ENCODE results near the gene TIPRL. TPM values are rescaled to one million over a fixed set of nuclear protein-coding genes. Genes with fewer than 3 reads are reported as not detected.

TIPRL gene
- total RNA-seq, 2 experiments from 2014 or later, result 36.0 to 54.3 TPM

DNA sequence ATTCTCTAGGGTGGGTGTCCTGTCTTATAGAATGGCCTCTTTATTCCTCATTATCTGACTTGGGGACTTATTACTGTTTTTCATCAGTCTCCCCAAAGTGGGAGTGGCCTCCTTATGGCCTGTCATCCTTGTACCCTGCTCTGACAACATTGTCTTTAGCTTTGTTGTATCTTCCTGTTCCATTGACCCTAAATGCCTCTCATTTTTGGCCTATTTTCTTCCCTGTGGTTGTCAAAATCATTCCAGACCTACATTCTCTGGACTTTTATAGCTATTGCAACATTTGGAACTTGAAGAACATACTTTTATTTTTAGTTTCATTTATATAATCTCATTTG lies 56.8 kb downstream of the TIPRL start:
- TF ChIP-seq, protein P1, sequence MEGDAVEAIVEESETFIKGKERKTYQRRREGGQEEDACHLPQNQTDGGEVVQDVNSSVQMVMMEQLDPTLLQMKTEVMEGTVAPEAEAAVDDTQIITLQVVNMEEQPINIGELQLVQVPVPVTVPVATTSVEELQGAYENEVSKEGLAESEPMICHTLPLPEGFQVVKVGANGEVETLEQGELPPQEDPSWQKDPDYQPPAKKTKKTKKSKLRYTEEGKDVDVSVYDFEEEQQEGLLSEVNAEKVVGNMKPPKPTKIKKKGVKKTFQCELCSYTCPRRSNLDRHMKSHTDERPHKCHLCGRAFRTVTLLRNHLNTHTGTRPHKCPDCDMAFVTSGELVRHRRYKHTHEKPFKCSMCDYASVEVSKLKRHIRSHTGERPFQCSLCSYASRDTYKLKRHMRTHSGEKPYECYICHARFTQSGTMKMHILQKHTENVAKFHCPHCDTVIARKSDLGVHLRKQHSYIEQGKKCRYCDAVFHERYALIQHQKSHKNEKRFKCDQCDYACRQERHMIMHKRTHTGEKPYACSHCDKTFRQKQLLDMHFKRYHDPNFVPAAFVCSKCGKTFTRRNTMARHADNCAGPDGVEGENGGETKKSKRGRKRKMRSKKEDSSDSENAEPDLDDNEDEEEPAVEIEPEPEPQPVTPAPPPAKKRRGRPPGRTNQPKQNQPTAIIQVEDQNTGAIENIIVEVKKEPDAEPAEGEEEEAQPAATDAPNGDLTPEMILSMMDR (conservative IDR thresholded peaks at IDR 0.05; ENCODE audit: low read length), result peak; percentile 51; the same call in 1 of the 2 replicates
- no peak for TF ChIP-seq EZH2phosphoT487 (IDR thresholded peaks at IDR 0.05; ENCODE audit: borderline replicate concordance, low read depth, low read length)
- no TSS peak for BruUV-seq (replicated peaks)
- peaks cover 11% of the 10 kb centered on the region; the same call in 1 of the 2 replicates for H3K79me2 ChIP-seq (ENCODE audit: insufficient read depth, low read depth, low read length)
- H3K27ac ChIP-seq (ENCODE audit: low read depth, low read length, poor library complexity, severe bottlenecking), result no peak overlapping the region
- no peak for DNase-seq (ENCODE audit: low spot score)
- peaks cover 98% of the 10 kb centered on the region for H3K36me3 ChIP-seq (ENCODE audit: insufficient read depth, low read length)
- H4K20me1 ChIP-seq (ENCODE audit: insufficient read depth, low read length), result no peaks in the 10 kb centered on the region
- ChIA-PET CTCF (ENCODE audit: unreplicated experiment) (interaction anchor here (1.8 kb wide), 1 partner anchor 10 kb away, joined by 8 read pairs; the partner anchor contains the start of gene SFT2D2), POLR2A (interaction anchor here (0.6 to 1.5 kb wide), 4 partner anchors 8 to 99 kb away, joined by 3 to 6 read pairs (median 3); no protein-coding TSS in a partner anchor)
- no peaks in the 10 kb centered on the region for H3K9me2 ChIP-seq (ENCODE audit: insufficient read depth, low read length)
- intact Hi-C loops (cut with micrococcal nuclease; ENCODE audit: unreplicated experiment), result no loop called here
- no peaks in the 10 kb centered on the region for H3K4me1 ChIP-seq (ENCODE audit: insufficient read depth, low read length, poor library complexity, severe bottlenecking)
- no peaks in the 10 kb centered on the region for H3K9me3 ChIP-seq (ENCODE audit: low read length)
- H3K4me2 ChIP-seq (ENCODE audit: low read length), result no peak overlapping the region
- H3K4me3 ChIP-seq (ENCODE audit: low read depth, low read length, poor library complexity, severe bottlenecking), result no peak overlapping the region
- H2AFZ ChIP-seq (ENCODE audit: low read length), result no peak overlapping the region

DNA sequence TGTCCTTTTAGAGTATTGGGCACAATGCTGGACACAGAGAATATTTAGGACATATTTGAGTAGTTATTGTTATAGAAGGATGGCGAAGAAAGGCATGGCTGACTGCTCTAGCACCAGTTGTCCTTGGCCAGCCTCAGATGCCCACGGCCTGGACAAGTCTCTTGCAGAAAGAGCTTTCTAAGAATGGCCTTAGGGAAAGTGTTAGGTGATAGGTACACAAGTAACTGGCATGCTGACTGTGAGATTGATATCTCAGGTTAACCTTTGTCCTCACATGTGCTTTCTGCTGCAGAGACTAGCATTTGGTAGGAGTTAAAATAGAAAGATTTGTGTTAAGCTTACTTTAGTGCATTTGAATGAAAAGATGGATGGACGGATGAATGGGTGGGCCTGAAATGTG lies 57.2 kb downstream of the TIPRL start:
- Histone ChIP-seq H4K20me1 (ENCODE audit: insufficient read depth, low read length) (no peaks in the 10 kb centered on the region), H2AFZ (ENCODE audit: low read length) (no peak overlapping the region), H3K4me2 (ENCODE audit: low read length) (no peak overlapping the region), H3K27ac (ENCODE audit: low read depth, low read length, poor library complexity, severe bottlenecking) (no peak overlapping the region), H3K79me2 (ENCODE audit: insufficient read depth, low read depth, low read length) (peaks cover 9% of the 10 kb centered on the region; the same call in 1 of the 2 replicates), H3K4me1 (ENCODE audit: insufficient read depth, low read length, poor library complexity, severe bottlenecking) (no peaks in the 10 kb centered on the region), H3K4me3 (ENCODE audit: low read depth, low read length, poor library complexity, severe bottlenecking) (no peak overlapping the region), H3K9me2 (ENCODE audit: insufficient read depth, low read length) (no peaks in the 10 kb centered on the region), H3K9me3 (ENCODE audit: low read length) (no peaks in the 10 kb centered on the region), H3K36me3 (ENCODE audit: insufficient read depth, low read length) (peaks cover 100% of the 10 kb centered on the region)
- BruUV-seq (replicated peaks), result no TSS peak
- TF ChIP-seq, protein P1 (conservative IDR thresholded peaks at IDR 0.05; ENCODE audit: low read length), result no peak
- no peak for TF ChIP-seq EZH2phosphoT487 (IDR thresholded peaks at IDR 0.05; ENCODE audit: borderline replicate concordance, low read depth, low read length)
- intact Hi-C loops (cut with micrococcal nuclease; ENCODE audit: unreplicated experiment), result no loop called here
- no peak for DNase-seq (ENCODE audit: low spot score)
- ChIA-PET POLR2A (interaction anchor here (0.6 to 1.1 kb wide), 3 partner anchors 8 to 99 kb away, joined by 3 read pairs; no protein-coding TSS in a partner anchor), CTCF (ENCODE audit: unreplicated experiment) (interaction anchor here (1.8 kb wide), 1 partner anchor 10 kb away, joined by 8 read pairs; the partner anchor contains the start of gene SFT2D2)

DNA sequence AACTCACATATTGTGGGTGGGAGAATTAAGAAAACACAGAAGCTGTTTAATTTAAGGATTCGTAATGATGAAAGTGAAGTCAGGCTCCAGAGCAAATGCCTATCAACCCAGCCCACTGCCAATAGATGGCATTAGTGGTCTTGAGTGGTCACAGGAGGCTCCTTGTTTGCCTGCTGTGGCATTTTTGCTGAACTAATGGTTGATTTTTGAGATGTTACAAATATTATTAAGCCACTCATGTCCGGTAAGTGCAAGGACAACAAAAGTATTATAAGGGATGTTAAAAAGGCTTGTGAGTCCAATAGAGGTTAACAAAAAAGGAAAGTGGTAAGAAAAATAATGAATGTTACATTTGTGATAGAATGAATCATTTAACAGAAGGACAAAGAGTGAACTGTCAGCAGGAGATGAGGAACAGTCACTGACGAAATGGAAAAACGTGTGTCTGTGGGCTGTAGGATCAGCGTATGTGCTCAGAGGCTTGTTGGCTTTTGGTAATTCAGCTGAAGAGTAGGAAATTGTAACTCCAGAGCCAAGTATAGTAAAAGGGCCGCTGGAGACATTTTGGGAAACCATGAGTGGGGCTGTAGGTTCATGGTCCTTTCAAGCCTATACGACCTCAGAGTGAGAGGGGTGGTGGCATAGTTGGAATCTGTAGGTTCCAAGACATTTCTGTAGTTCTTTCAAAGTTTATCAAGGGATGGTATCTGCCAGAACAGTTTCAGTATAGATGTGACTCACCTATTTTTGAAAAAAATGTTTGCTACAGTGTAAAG lies 58.3 kb downstream of the TIPRL start:
- intact Hi-C loops (cut with micrococcal nuclease; ENCODE audit: unreplicated experiment), result no loop called here
- ChIA-PET POLR2A (no interaction called here), CTCF (ENCODE audit: unreplicated experiment) (no interaction called here)
- Histone ChIP-seq H3K4me3 (ENCODE audit: low read depth, low read length, poor library complexity, severe bottlenecking) (no peak overlapping the region), H4K20me1 (ENCODE audit: insufficient read depth, low read length) (no peaks in the 10 kb centered on the region), H3K4me1 (ENCODE audit: insufficient read depth, low read length, poor library complexity, severe bottlenecking) (no peaks in the 10 kb centered on the region), H3K4me2 (ENCODE audit: low read length) (no peak overlapping the region), H2AFZ (ENCODE audit: low read length) (no peak overlapping the region), H3K79me2 (ENCODE audit: insufficient read depth, low read depth, low read length) (no peaks in the 10 kb centered on the region), H3K27ac (ENCODE audit: low read depth, low read length, poor library complexity, severe bottlenecking) (no peak overlapping the region), H3K9me3 (ENCODE audit: low read length) (no peaks in the 10 kb centered on the region), H3K9me2 (ENCODE audit: insufficient read depth, low read length) (no peaks in the 10 kb centered on the region), H3K36me3 (ENCODE audit: insufficient read depth, low read length) (peaks cover 97% of the 10 kb centered on the region)
- TF ChIP-seq, protein P1 (conservative IDR thresholded peaks at IDR 0.05; ENCODE audit: low read length), result no peak
- TF ChIP-seq EZH2phosphoT487 (IDR thresholded peaks at IDR 0.05; ENCODE audit: borderline replicate concordance, low read depth, low read length), result no peak
- DNase-seq (ENCODE audit: low spot score), result no peak
- BruUV-seq (replicated peaks), result TSS peak; percentile 17

Measured in OCI-LY7 (cell line).